Measurements from ENCODE around the gene LIME1.
A peak's percentile ranks its signal among the peaks of the same experiment; 100 is the strongest.

Gene LIME1

GRCh38 chr20:63741676-63742380 is 5.4 kb downstream of the LIME1 start:
- no peaks in the 10 kb centered on the region for H3K27me3 Mint-ChIP-seq
- peaks cover 0 to 10% of the 10 kb centered on the region in 2 donors for H3K4me1 Mint-ChIP-seq (ENCODE audit: low read depth in 2 of 2)
- no peak for DNase-seq
- H3K9me3 Mint-ChIP-seq = no peaks in the 10 kb centered on the region
- no peak for ATAC-seq (replicated peaks)
- H3K36me3 Mint-ChIP-seq (ENCODE audit: insufficient read depth) = peaks cover 30% of the 10 kb centered on the region
- H3K4me3 Mint-ChIP-seq = peak overlapping the region; percentile 61 to 67
- H3K27ac Mint-ChIP-seq = peak overlapping the region in 1 of 2 donors; percentile 49

- H3K4me1 Mint-ChIP-seq (ENCODE audit: low read depth in 2 of 2) = peaks cover 0 to 10% of the 10 kb centered on the region in 2 donors
- no peak overlapping the region for H3K27ac Mint-ChIP-seq
- no peaks in the 10 kb centered on the region for H3K27me3 Mint-ChIP-seq
- no peak for ATAC-seq (replicated peaks)
- no peak overlapping the region for H3K4me3 Mint-ChIP-seq
- H3K9me3 Mint-ChIP-seq = no peaks in the 10 kb centered on the region
- no peak for DNase-seq
- H3K36me3 Mint-ChIP-seq (ENCODE audit: insufficient read depth) = peaks cover 24% of the 10 kb centered on the region
Observed at GRCh38 chr20:63742381-63743024, 6.0 kb downstream of the LIME1 start.

DNA sequence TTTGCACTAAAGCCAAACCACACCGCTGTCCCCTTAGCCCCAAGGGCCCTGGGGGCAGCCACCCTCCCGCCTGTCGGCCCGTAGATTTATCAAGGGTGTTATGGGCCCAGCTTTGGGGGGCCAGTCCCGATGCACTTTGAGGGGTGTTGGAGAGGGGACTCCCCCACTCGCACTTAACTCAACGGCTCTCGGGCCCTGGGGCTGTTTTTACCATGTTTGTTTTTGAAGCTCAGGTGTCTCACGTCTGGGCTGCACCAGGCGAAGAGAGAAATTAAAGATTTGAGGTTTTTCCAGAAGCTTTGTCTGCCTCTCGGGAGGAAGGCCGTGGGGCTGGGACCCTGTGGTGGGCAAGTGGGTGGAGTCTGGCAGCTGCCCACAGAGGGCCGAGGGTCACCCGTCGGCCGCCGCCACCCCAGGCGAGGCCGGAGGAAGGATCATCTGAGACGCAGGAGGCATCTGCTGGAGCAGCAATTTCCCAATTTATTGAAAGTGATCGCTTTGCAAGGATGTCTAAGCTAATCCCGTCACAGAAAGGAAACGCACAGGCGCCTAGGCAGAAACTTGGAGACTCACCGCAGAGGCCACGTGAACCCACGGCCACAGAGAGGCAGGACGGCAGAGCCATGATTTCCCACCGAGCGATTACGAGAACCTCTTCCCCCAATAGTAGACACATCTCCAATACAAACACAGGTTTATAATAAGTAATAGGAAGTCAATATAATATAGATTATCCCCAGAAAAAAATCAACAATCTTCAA is 6.9 kb downstream of the LIME1 start:
- peaks cover 20% of the 10 kb centered on the region for H3K36me3 Mint-ChIP-seq (ENCODE audit: insufficient read depth)
- no peak overlapping the region for H3K4me3 Mint-ChIP-seq
- H3K9me3 Mint-ChIP-seq = no peaks in the 10 kb centered on the region
- H3K27ac Mint-ChIP-seq = no peak overlapping the region
- DNase-seq (no peak), ATAC-seq (replicated peaks) (no peak)
- H3K4me1 Mint-ChIP-seq (ENCODE audit: low read depth in 2 of 2) = peaks cover 0 to 8% of the 10 kb centered on the region in 2 donors
- no peaks in the 10 kb centered on the region for H3K27me3 Mint-ChIP-seq

- H3K36me3 Mint-ChIP-seq (ENCODE audit: insufficient read depth) = peaks cover 14% of the 10 kb centered on the region
- H3K27ac Mint-ChIP-seq = no peak overlapping the region
- H3K9me3 Mint-ChIP-seq = no peaks in the 10 kb centered on the region
- H3K4me1 Mint-ChIP-seq (ENCODE audit: low read depth in 2 of 2) = peaks cover 4 to 9% of the 10 kb centered on the region in 2 donors
- no peak overlapping the region for H3K4me3 Mint-ChIP-seq
- no peaks in the 10 kb centered on the region for H3K27me3 Mint-ChIP-seq
- DNase-seq = no peak
- no peak for ATAC-seq (replicated peaks)
Observed at GRCh38 chr20:63744158-63744557, 7.7 kb downstream of the LIME1 start.

- H3K4me3 Mint-ChIP-seq = no peak overlapping the region
- DNase-seq (no peak), ATAC-seq (replicated peaks) (no peak)
- no peaks in the 10 kb centered on the region for H3K9me3 Mint-ChIP-seq
- peaks cover 14% of the 10 kb centered on the region for H3K36me3 Mint-ChIP-seq (ENCODE audit: insufficient read depth)
- peak overlapping the region in 1 of 2 donors; percentile 49 for H3K27ac Mint-ChIP-seq
- H3K4me1 Mint-ChIP-seq (ENCODE audit: low read depth in 2 of 2) = peaks cover 4 to 11% of the 10 kb centered on the region in 2 donors
- no peaks in the 10 kb centered on the region for H3K27me3 Mint-ChIP-seq
Observed at GRCh38 chr20:63744574-63745423, 8.3 kb downstream of the LIME1 start.

DNA sequence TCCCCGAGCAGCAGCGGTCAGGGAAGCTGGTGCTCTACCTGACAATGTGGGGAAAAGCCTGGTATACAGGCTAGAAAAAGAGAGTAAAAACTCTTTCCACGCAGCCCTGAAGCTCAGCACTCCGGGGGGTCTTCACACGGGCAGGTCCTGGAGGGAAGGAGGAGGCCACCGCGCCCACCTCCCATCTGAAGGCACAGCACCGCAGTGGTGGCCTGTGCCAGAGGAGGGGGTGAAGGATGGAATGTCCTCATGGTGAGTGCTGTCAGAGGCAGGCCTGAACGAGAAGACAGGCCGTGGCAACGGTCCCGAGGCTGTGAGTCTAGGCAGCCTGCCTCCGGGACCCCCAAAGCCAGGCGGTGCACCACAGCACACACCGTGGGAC is 9.0 kb downstream of the LIME1 start:
- ATAC-seq (replicated peaks) (no peak), DNase-seq (no peak)
- Mint-ChIP-seq H3K4me3 (no peak overlapping the region), H3K27ac (no peak overlapping the region), H3K4me1 (ENCODE audit: low read depth in 2 of 2) (peaks cover 4 to 11% of the 10 kb centered on the region in 2 donors), H3K36me3 (ENCODE audit: insufficient read depth) (peaks cover 14% of the 10 kb centered on the region), H3K9me3 (no peaks in the 10 kb centered on the region), H3K27me3 (no peaks in the 10 kb centered on the region)

- no peaks in the 10 kb centered on the region for H3K9me3 Mint-ChIP-seq
- DNase-seq = no peak
- ATAC-seq (replicated peaks) = no peak
- no peak overlapping the region for H3K4me3 Mint-ChIP-seq
- peaks cover 6 to 16% of the 10 kb centered on the region in 2 donors for H3K4me1 Mint-ChIP-seq (ENCODE audit: low read depth in 2 of 2)
- H3K27me3 Mint-ChIP-seq = no peaks in the 10 kb centered on the region
- peaks cover 10% of the 10 kb centered on the region for H3K36me3 Mint-ChIP-seq (ENCODE audit: insufficient read depth)
- no peak overlapping the region for H3K27ac Mint-ChIP-seq
Observed at GRCh38 chr20:63745961-63746731, 9.7 kb downstream of the LIME1 start.

- H3K4me1 Mint-ChIP-seq (ENCODE audit: low read depth in 2 of 2) = peaks cover 9 to 18% of the 10 kb centered on the region in 2 donors
- ATAC-seq (replicated peaks) = no peak
- no peak overlapping the region for H3K4me3 Mint-ChIP-seq
- DNase-seq = no peak
- H3K9me3 Mint-ChIP-seq = no peaks in the 10 kb centered on the region
- H3K27me3 Mint-ChIP-seq = no peaks in the 10 kb centered on the region
- peaks cover 7% of the 10 kb centered on the region for H3K36me3 Mint-ChIP-seq (ENCODE audit: insufficient read depth)
- H3K27ac Mint-ChIP-seq = no peak overlapping the region
Observed at GRCh38 chr20:63746751-63747315, 10.4 kb downstream of the LIME1 start.

- peaks cover 9 to 20% of the 10 kb centered on the region in 2 donors for H3K4me1 Mint-ChIP-seq (ENCODE audit: low read depth in 2 of 2)
- peaks cover 7% of the 10 kb centered on the region for H3K36me3 Mint-ChIP-seq (ENCODE audit: insufficient read depth)
- no peaks in the 10 kb centered on the region for H3K27me3 Mint-ChIP-seq
- DNase-seq = no peak
- ATAC-seq (replicated peaks) = no peak
- H3K4me3 Mint-ChIP-seq = no peak overlapping the region
- no peaks in the 10 kb centered on the region for H3K9me3 Mint-ChIP-seq
- no peak overlapping the region for H3K27ac Mint-ChIP-seq
Observed at GRCh38 chr20:63747622-63748069, 11.2 kb downstream of the LIME1 start.

DNA sequence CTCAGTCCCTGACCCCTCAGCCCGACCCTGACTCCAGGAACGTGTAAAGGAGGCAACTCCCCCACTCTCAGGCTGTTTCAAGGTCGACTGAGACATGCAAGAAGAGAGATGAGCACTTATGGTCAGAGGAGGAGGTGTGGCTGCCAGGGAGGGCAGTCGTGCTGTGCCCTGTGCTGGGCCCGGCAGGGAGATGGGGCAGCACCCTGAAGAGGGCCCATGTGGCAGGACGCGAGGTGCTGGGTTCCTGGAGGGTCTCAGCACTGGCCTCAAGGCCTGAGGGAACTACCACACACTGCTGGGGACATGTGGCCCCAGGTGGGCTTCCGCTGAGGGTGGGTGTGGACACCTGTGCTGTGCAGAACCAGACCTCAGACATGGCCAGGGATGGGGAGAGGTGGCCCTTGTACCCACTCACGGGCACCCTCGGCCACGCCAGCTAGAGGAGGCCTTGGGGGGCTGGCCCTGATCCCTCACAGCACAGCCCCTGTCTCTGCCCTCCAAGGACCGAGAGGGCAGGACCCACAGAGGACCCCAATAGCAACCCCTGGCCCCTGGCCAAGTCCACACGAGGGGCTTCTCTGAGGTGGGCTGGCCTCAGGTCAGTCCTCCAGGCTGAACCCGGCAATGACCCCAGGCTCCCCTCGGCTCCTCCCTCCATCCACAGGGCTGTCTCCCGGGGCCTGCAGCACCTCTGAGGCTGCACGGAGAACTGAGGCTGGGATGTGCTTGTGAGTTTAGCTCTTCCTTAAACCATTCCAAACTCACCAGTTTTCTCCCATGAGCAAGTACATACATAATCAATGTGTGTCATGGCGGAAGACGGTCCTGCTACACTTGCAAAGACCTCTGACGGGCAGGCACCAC is 11.8 kb downstream of the LIME1 start:
- peaks cover 9 to 20% of the 10 kb centered on the region in 2 donors for H3K4me1 Mint-ChIP-seq (ENCODE audit: low read depth in 2 of 2)
- no peak overlapping the region for H3K4me3 Mint-ChIP-seq
- no peaks in the 10 kb centered on the region for H3K27me3 Mint-ChIP-seq
- H3K36me3 Mint-ChIP-seq (ENCODE audit: insufficient read depth) = peaks cover 2% of the 10 kb centered on the region
- ATAC-seq (replicated peaks) (no peak), DNase-seq (no peak)
- peak overlapping the region in 1 of 2 donors; percentile 35 for H3K27ac Mint-ChIP-seq
- H3K9me3 Mint-ChIP-seq = no peaks in the 10 kb centered on the region

- no peaks in the 10 kb centered on the region for H3K36me3 Mint-ChIP-seq (ENCODE audit: insufficient read depth)
- DNase-seq (no peak), ATAC-seq (replicated peaks) (no peak)
- H3K4me1 Mint-ChIP-seq (ENCODE audit: low read depth in 2 of 2) = peaks cover 9 to 20% of the 10 kb centered on the region in 2 donors
- H3K27me3 Mint-ChIP-seq = no peaks in the 10 kb centered on the region
- H3K4me3 Mint-ChIP-seq = no peak overlapping the region
- H3K27ac Mint-ChIP-seq = peak overlapping the region in 1 of 2 donors; percentile 35
- no peaks in the 10 kb centered on the region for H3K9me3 Mint-ChIP-seq
Observed at GRCh38 chr20:63748934-63749270, 12.4 kb downstream of the LIME1 start.
